IMR-90 (cell line): Measurements from ENCODE around the gene CPNE4. TPM values are rescaled to one million over a fixed set of nuclear protein-coding genes. Genes with fewer than 3 reads are reported as not detected.

Experiments used
- ATAC-seq: fragments of 200-7000 bp; cut with Tn5 transposase; 2 replicates; pipeline ENCODE4 v1.9.1; 2020; ENCODE audit warnings: low read depth, mild to moderate bottlenecking, moderate library complexity
- BruUV-seq: library from RNA; stranded (reverse); fragments of 400-500 nt; replicated peaks from 2 replicates; lab custom pipeline; 2021; lab: Mats Ljungman, UMichigan
- CTCF ChIA-PET: fragments of 300-600 bp; formaldehyde crosslinking; extraction: SDS; loops from one replicate; lab custom pipeline; 2021; ENCODE audit warnings: antibody characterized with exemption; lab: Yijun Ruan, JAX
- POLR2A ChIA-PET: fragments of 300-600 bp; sonication (Branson Sonifier 250); formaldehyde crosslinking; loops from one replicate; lab custom pipeline; 2022; ENCODE audit warnings: antibody characterized with exemption; ENCODE audit not compliant: unreplicated experiment; lab: Charles Lee
- DNase-seq: peaks from one replicate; pipeline ENCODE4 v3.0.0; 2013
- H2AFZ ChIP-seq: replicated peaks from 2 replicates; pipeline ENCODE3; 2013; ENCODE audit warnings: low read length, mild to moderate bottlenecking; ENCODE audit not compliant: poor library complexity
- H2AK5ac ChIP-seq: 2 replicates; pipeline ENCODE4 v1.6.1; 2013; ENCODE audit warnings: low read depth, low read length, inconsistent platforms
- H2AK9ac ChIP-seq: replicated peaks from 2 replicates; pipeline ENCODE3; 2013; ENCODE audit warnings: mild to moderate bottlenecking, low read depth, low read length, moderate library complexity; ENCODE audit not compliant: poor library complexity
- H2BK120ac ChIP-seq: 2 replicates; pipeline ENCODE4 v1.6.1; 2013; ENCODE audit warnings: low read depth, low read length, inconsistent platforms
- H2BK15ac ChIP-seq: 3 replicates; pipeline ENCODE4 v1.6.1; 2013; ENCODE audit warnings: low read depth, low read length, inconsistent platforms
- H2BK20ac ChIP-seq: 2 replicates; pipeline ENCODE4 v1.6.1; 2013; ENCODE audit warnings: low read depth, mild to moderate bottlenecking, inconsistent platforms, low read length, moderate library complexity
- H2BK5ac ChIP-seq: 2 replicates; pipeline ENCODE4 v1.6.1; 2013; ENCODE audit warnings: mild to moderate bottlenecking, low read depth, low read length, inconsistent platforms; ENCODE audit not compliant: poor library complexity, severe bottlenecking
- H3K14ac ChIP-seq: replicated peaks from 2 replicates; pipeline ENCODE4 v1.6.1; 2013; ENCODE audit warnings: low read depth, low read length, inconsistent platforms
- H3K18ac ChIP-seq: 2 replicates; pipeline ENCODE4 v1.6.1; 2013; ENCODE audit warnings: low read depth, low read length, control low read depth
- H3K23ac ChIP-seq: 2 replicates; pipeline ENCODE4 v1.6.1; 2013; ENCODE audit warnings: low read depth, low read length, inconsistent platforms
- H3K27ac ChIP-seq: 2 replicates; pipeline ENCODE4 v1.5.1; 2013; ENCODE audit warnings: mild to moderate bottlenecking, control low read depth, low read length; ENCODE audit not compliant: insufficient read depth
- H3K27me3 ChIP-seq: 2 replicates; pipeline ENCODE4 v1.6.1; 2013; ENCODE audit warnings: low read length; ENCODE audit not compliant: control insufficient read depth, insufficient read depth
- H3K36me3 ChIP-seq: 2 replicates; pipeline ENCODE4 v1.6.1; 2013; ENCODE audit warnings: low read length, mixed read lengths; ENCODE audit not compliant: control insufficient read depth, insufficient read depth
- H3K4ac ChIP-seq: 2 replicates; pipeline ENCODE4 v1.6.1; 2013; ENCODE audit warnings: low read depth, low read length, inconsistent platforms
- H3K4me1 ChIP-seq: 2 replicates; pipeline ENCODE4 v1.6.1; 2013; ENCODE audit warnings: low read length, mixed read lengths; ENCODE audit not compliant: control insufficient read depth, insufficient read depth
- H3K4me2 ChIP-seq: 2 replicates; pipeline ENCODE4 v1.6.1; 2013; ENCODE audit warnings: low read depth, mild to moderate bottlenecking, control low read depth, low read length, moderate library complexity
- H3K4me3 ChIP-seq: 2 replicates; pipeline ENCODE4 v1.5.1; 2013; ENCODE audit warnings: low read depth, mild to moderate bottlenecking, control low read depth, low read length, moderate library complexity; ENCODE audit not compliant: insufficient read depth
- H3K56ac ChIP-seq: 2 replicates; pipeline ENCODE4 v1.6.1; 2013; ENCODE audit warnings: low read length, inconsistent platforms; ENCODE audit not compliant: insufficient read depth; ENCODE audit errors: extremely low read depth
- H3K79me1 ChIP-seq, 2 experiments: 2 replicates each; pipeline ENCODE4 v1.6.1; 2013; ENCODE audit warnings: low read length in 2 of 2, inconsistent platforms in 1 of 2, low read depth in 1 of 2
- H3K9ac ChIP-seq: 2 replicates; pipeline ENCODE4 v1.6.1; 2013; ENCODE audit warnings: low read depth, low read length, control low read depth
- H3K9me1 ChIP-seq: 2 replicates; pipeline ENCODE4 v1.6.1; 2013; ENCODE audit warnings: low read length, inconsistent platforms; ENCODE audit not compliant: insufficient read depth
- H3K9me3 ChIP-seq: 2 replicates; pipeline ENCODE4 v1.6.1; 2013; ENCODE audit warnings: low read length; ENCODE audit not compliant: control insufficient read depth, insufficient read depth
- H4K20me1 ChIP-seq: 2 replicates; pipeline ENCODE4 v1.6.1; 2013; ENCODE audit warnings: low read length, inconsistent platforms; ENCODE audit not compliant: insufficient read depth
- H4K5ac ChIP-seq: 2 replicates; pipeline ENCODE4 v1.6.1; 2013; ENCODE audit warnings: mild to moderate bottlenecking, low read depth, low read length, control low read depth
- H4K8ac ChIP-seq, 2 experiments: 2 replicates each; pipeline ENCODE4 v1.6.1; 2013; ENCODE audit warnings: low read depth in 2 of 2, low read length in 2 of 2, control low read depth in 1 of 2, inconsistent platforms in 1 of 2
- H4K91ac ChIP-seq: 2 replicates; pipeline ENCODE4 v1.6.1; 2013; ENCODE audit warnings: low read depth, low read length, inconsistent platforms; ENCODE audit not compliant: insufficient read depth
- BHLHE40 ChIP-seq: fragments of 150-350 bp; IDR thresholded peaks from 2 replicates; pipeline ENCODE4 v1.6.1; 2016; ENCODE audit warnings: mild to moderate bottlenecking, low read depth, low read length
- CTCF ChIP-seq: conservative IDR thresholded peaks from 2 replicates; pipeline ENCODE4 v1.5.1; 2012; ENCODE audit warnings: mild to moderate bottlenecking, low read depth, low read length, improper control_type of control experiment
- NFE2L2 ChIP-seq: fragments of 150-350 bp; IDR thresholded peaks from 2 replicates; pipeline ENCODE4 v1.6.1; 2016; ENCODE audit warnings: low read depth, mild to moderate bottlenecking, low read length
- POLR2A ChIP-seq: IDR thresholded peaks from 2 replicates; pipeline ENCODE4 v1.6.1; 2012; ENCODE audit warnings: mild to moderate bottlenecking, low read depth, low read length
- WGBS, 2 experiments: methylation state at CpG; one replicate each; pipeline versions ENCODE4 v1.1.5 to v1.1.7; 2013; ENCODE audit warnings: missing lambda C conversion rate in 2 of 2; ENCODE audit not compliant: insufficient read length in 1 of 2; ENCODE audit errors: extremely low coverage in 2 of 2; 5-methylcytosine and 5-hydroxymethylcytosine counted together
- dilution Hi-C: fragments of 300-500 bp; cut with HindIII; formaldehyde crosslinking; loops from one replicate; pipeline ENCODE4 v1.14.3; 2018; ENCODE audit warnings: low sequenced_read_pairs; ENCODE audit not compliant: unreplicated experiment
- in situ Hi-C: fragments of 300-500 bp; cut with MboI; formaldehyde crosslinking; loops from 3 replicates; pipeline ENCODE4 v1.14.3; 2019; ENCODE audit warnings: low sequenced_read_pairs, inconsistent platforms, mixed read lengths
- intact Hi-C: fragments of 100-400 bp; cut with micrococcal nuclease; formaldehyde crosslinking; loops from 2 replicates; pipeline ENCODE4 v1.10.0; 2022
- polyA plus RNA-seq, 3 experiments: library from polyadenylated mRNA; depleted of rRNA; stranded (reverse); fragments of >200 nt; gene quantifications; 2 replicates each; pipeline ENCODE4 v1.2.3, GENCODE V29; 2012; ENCODE audit warnings: low replicate concordance in 1 of 3
- total RNA-seq: library from RNA; depleted of rRNA; stranded (reverse); fragments of >200 nt; gene quantifications from 2 replicates; pipeline ENCODE4 v1.2.3, GENCODE V29; 2012

The CPNE4 gene
- total and polyA plus RNA-seq, 2 of the 4 experiments (the other 2 are of a cell fraction) = not detected

GRCh38 chr3:131948806-131949205 lies 86.0 kb downstream of the CPNE4 start:
- no peak overlapping the region for H2BK15ac ChIP-seq
- dilution Hi-C loops = no loop called here
- no peak overlapping the region for H3K18ac ChIP-seq
- H3K79me1 ChIP-seq = no peaks in the 10 kb centered on the region
- no peaks in the 10 kb centered on the region for H3K9me3 ChIP-seq
- no peak overlapping the region for H2AK9ac ChIP-seq
- no peak overlapping the region for H2BK20ac ChIP-seq
- no peak for TF ChIP-seq CTCF
- no peak for TF ChIP-seq POLR2A
- TF ChIP-seq NFE2L2 = no peak
- TF ChIP-seq BHLHE40 = no peak
- intact Hi-C loops = loop anchor here (1.0 kb wide), 1 partner anchor 36 kb away; no protein-coding TSS in a partner anchor
- BruUV-seq = no TSS peak
- no peak overlapping the region for H3K4ac ChIP-seq
- H4K5ac ChIP-seq = no peak overlapping the region
- no peaks in the 10 kb centered on the region for H4K20me1 ChIP-seq
- H3K4me2 ChIP-seq = no peak overlapping the region
- no peak overlapping the region for H3K27ac ChIP-seq
- H3K9ac ChIP-seq = no peak overlapping the region
- ChIA-PET POLR2A (no interaction called here), CTCF (no interaction called here)
- H2BK5ac ChIP-seq = no peak overlapping the region
- H2AK5ac ChIP-seq = no peak overlapping the region
- H3K4me3 ChIP-seq = no peak overlapping the region
- WGBS, 2 experiments = no CpG with 5 or more reads among the region's 1 CpG
- no peak overlapping the region for H3K14ac ChIP-seq
- H2AFZ ChIP-seq = no peak overlapping the region
- no peak overlapping the region for H2BK120ac ChIP-seq
- no peak overlapping the region for H4K8ac ChIP-seq
- no peak overlapping the region for H4K91ac ChIP-seq
- no peaks in the 10 kb centered on the region for H3K27me3 ChIP-seq
- H3K36me3 ChIP-seq = no peaks in the 10 kb centered on the region
- H3K9me1 ChIP-seq = no peaks in the 10 kb centered on the region
- no peak overlapping the region for H3K56ac ChIP-seq
- DNase-seq (no peak), ATAC-seq (no peak)
- H3K23ac ChIP-seq = no peak overlapping the region
- H3K4me1 ChIP-seq = no peaks in the 10 kb centered on the region
- in situ Hi-C loops = no loop called here
